Lower leg skin (tissue), 4 donors: ENCODE measurements around the gene CLSTN2. TPM values are rescaled to one million over a fixed set of nuclear protein-coding genes. Genes with fewer than 3 reads are reported as not detected.

Source experiments
- DNase-seq, 2 donors: peaks; one replicate each; pipeline ENCODE4 v3.0.0-alpha.2; 2019; ENCODE audit warnings: low spot score in 2 of 2
- H3K4me3 ChIP-seq: fragments of 200-600 bp; sonication (generic); 2 replicates; pipeline ENCODE4 v1.5.1; 2017; ENCODE audit warnings: mild to moderate bottlenecking, low read depth; ENCODE audit not compliant: poor library complexity, severe bottlenecking
- CTCF ChIP-seq, 3 donors: fragments of 450-650 bp; IDR thresholded peaks; one replicate each; pipeline ENCODE4 v1.5.1; 2016; ENCODE audit warnings: antibody characterized with exemption in 3 of 3, mild to moderate bottlenecking in 3 of 3, moderate library complexity in 2 of 3
- POLR2A ChIP-seq, 2 donors: fragments of 450-650 bp; IDR thresholded peaks; one replicate each; pipeline ENCODE4 v1.6.1; 2016 to 2017; ENCODE audit warnings: antibody characterized with exemption in 2 of 2, mild to moderate bottlenecking in 1 of 2, moderate library complexity in 1 of 2
- WGBS, 2 donors: methylation state at CpG; one replicate each; pipeline ENCODE4 v1.1.5; 2018; 5-methylcytosine and 5-hydroxymethylcytosine counted together
- intact Hi-C: fragments of 100-400 bp; cut with DNase I; formaldehyde crosslinking; loops from one replicate; pipeline ENCODE4 v1.15.0; 2023; ENCODE audit warnings: low total_unique reads
- total RNA-seq, 4 donors: library from RNA; depleted of rRNA; stranded (reverse); fragments of >200 nt; gene quantifications; one replicate each; pipeline ENCODE4 v1.1.0, GENCODE V29; 2016

Gene CLSTN2
- total RNA-seq, 4 donors from 2014 or later = 3.1 to 7.9 (median 4.7) TPM

DNA sequence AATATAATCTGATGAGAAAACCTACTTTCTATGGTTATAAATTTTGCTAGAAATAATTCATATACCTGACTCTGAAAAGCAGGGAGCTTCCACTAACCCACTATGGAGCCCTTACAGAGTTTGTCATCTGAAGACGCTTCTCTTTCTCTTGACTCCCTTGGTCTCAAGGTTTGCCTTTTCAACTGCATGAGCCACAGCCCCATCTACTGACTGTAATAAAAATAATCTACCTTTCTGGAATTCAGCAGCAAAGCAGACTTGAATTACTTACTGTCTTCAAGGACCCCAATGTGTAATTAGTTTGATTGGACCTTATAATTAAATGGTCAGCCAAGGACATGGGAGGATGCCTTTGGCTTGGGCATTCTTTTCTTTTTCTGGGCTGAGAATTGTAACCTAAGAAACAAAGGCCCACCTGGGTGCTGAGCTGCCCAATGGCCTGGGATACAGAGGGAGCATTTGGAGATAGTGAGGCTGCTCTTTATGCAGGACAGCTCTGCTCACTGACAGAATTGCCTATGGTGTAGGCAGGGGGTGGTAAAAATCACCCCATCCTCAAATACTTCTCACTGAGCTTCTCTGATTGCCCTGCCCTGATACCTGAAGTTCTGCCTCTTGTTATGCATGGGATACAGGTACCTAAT lies 564.3 kb downstream of the CLSTN2 start:
- no peak for DNase-seq
- no peak overlapping the region for H3K4me3 ChIP-seq
- intact Hi-C loops = no loop called here
- TF ChIP-seq CTCF (IDR thresholded peaks at IDR 0.05) (no peak), POLR2A (IDR thresholded peaks at IDR 0.05) (no peak)
- 13 to 27% methylated on average over 1 of the region's 1 CpG for WGBS, 2 donors

GRCh38 chr3:140500473-140500872 lies 565.5 kb downstream of the CLSTN2 start:
- WGBS, 2 donors = 64 to 71% methylated on average over 2 of the region's 2 CpGs
- intact Hi-C loops = no loop called here
- TF ChIP-seq CTCF (IDR thresholded peaks at IDR 0.05) (no peak), POLR2A (IDR thresholded peaks at IDR 0.05) (no peak)
- no peak overlapping the region for H3K4me3 ChIP-seq
- DNase-seq = no peak

GRCh38 chr3:140501061-140501769 lies 566.2 kb downstream of the CLSTN2 start:
- 50 to 72% methylated on average over 4 of the region's 4 CpGs for WGBS, 2 donors
- TF ChIP-seq CTCF (IDR thresholded peaks at IDR 0.05) (no peak), POLR2A (IDR thresholded peaks at IDR 0.05) (no peak)
- no peak for DNase-seq
- H3K4me3 ChIP-seq = no peak overlapping the region
- intact Hi-C loops = no loop called here

GRCh38 chr3:140501770-140502364 lies 566.9 kb downstream of the CLSTN2 start:
- no peak for DNase-seq
- TF ChIP-seq POLR2A (IDR thresholded peaks at IDR 0.05) (no peak), CTCF (IDR thresholded peaks at IDR 0.05) (no peak)
- intact Hi-C loops = no loop called here
- H3K4me3 ChIP-seq = no peak overlapping the region

DNA sequence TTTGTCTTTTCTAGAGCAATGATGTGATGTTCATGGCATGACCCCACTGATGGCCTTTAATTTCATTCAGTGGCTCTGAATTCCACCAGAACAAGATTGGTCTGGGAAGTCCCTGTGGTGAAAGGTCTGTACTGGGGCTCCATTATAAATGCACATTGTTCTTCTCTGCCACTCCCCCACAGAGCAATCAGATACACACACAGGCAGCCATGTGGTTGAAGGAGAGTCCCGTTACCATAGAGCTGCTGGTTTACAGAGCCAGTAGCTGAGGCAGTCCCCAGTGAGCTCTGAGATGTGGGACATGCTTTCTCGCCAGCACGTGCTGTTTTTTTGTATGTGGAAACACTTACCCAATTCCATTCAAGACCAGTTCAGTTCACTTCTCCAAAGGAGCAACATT lies 570.2 kb downstream of the CLSTN2 start:
- intact Hi-C loops = no loop called here

More for the DNA sequence above, 570.2 kb downstream of the CLSTN2 start:
- DNase-seq = no peak
- TF ChIP-seq CTCF (IDR thresholded peaks at IDR 0.05) (no peak), POLR2A (IDR thresholded peaks at IDR 0.05) (no peak)
- 40 to 47% methylated on average over 3 of the region's 3 CpGs for WGBS, 2 donors
- no peak overlapping the region for H3K4me3 ChIP-seq
